Gastroesophageal sphincter (tissue), 3 donors: ENCODE data around the gene MT1G.

Source experiments
- CTCF ChIP-seq, 4 experiments: fragments of 200-600 bp in 2 of 4; fragments of 450-650 bp in 2 of 4; sonication (generic) in 1 of 4; IDR thresholded peaks; one replicate each; pipeline ENCODE4 v1.5.1; 2017 to 2019; ENCODE audit warnings: antibody characterized with exemption in 4 of 4, mild to moderate bottlenecking in 2 of 4, moderate library complexity in 2 of 4
- EP300 ChIP-seq: sonication (generic); formaldehyde crosslinking; IDR thresholded peaks from one replicate; pipeline ENCODE4 v1.6.1; 2017; ENCODE audit warnings: antibody characterized with exemption, mild to moderate bottlenecking
- POLR2A ChIP-seq, 2 donors: fragments of 450-650 bp; IDR thresholded peaks; one replicate each; pipeline ENCODE4 v1.6.1; 2017; ENCODE audit warnings: antibody characterized with exemption in 2 of 2, mild to moderate bottlenecking in 2 of 2, moderate library complexity in 1 of 2

- TF ChIP-seq CTCF (IDR thresholded peaks at IDR 0.05) (no peak), EP300 (no peak), POLR2A (IDR thresholded peaks at IDR 0.05) (no peak)
Measured at GRCh38 chr16:56686758-56687157, 18.9 kb upstream of the MT1G start.
